Ammon's horn (tissue), 1 donor: ENCODE data around the gene IMMP2L.

Experiments used
- DNase-seq: peaks from one replicate; pipeline ENCODE4 v3.0.0-alpha.2; 2016; ENCODE audit warnings: low spot score

The IMMP2L gene

DNA sequence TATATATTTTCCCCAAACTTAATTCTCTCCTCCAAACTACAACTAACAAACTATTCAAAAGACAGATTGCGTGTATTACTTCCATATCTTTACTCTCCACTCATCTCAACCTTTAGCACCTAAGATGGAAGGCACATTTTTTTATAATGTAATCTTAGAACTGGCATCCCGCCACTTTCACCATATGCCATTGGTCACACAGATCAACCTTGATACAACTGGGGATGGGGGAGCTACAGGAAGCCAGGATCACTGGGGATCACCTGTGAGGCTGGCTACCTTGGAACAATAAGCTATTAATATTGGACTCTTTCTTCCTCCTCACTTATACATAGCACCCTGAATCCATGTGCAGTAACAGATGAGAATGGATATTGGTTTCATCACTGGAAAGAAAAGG is 941.0 kb downstream of the IMMP2L start:
- DNase-seq = no peak

- DNase-seq = no peak
These were observed 942.1 kb downstream of the IMMP2L start for GRCh38 chr7:110620110-110620735.
